Esophagus squamous epithelium (tissue), 5 donors: Measurements from ENCODE around the gene CNPY3. TPM values are rescaled to one million over a fixed set of nuclear protein-coding genes. Genes with fewer than 3 reads are reported as not detected.
"Not testable (repeated sequence)": the region's sequence is repeated elsewhere in the genome, so short reads cannot be mapped to it uniquely, and the experiment has no call there.

ENCODE experiments used
- DNase-seq: peaks from one replicate; lab custom pipeline; 2025; lab: John Stamatoyannopoulos, UW
- H3K27ac ChIP-seq, 4 donors: fragments of 200-600 bp; sonication (generic); one replicate each; pipeline ENCODE4 v1.5.1; 2016 to 2019; ENCODE audit warnings: mild to moderate bottlenecking in 1 of 4
- H3K27me3 ChIP-seq, 4 donors: fragments of 200-600 bp; sonication (generic); 1 replicate in 3 of 4; 2 replicates in 1 of 4; pipeline versions ENCODE4 v1.5.1 to v1.6.0; 2017 to 2021; ENCODE audit warnings: antibody characterized with exemption in 1 of 4
- H3K36me3 ChIP-seq, 3 donors: fragments of 200-600 bp; sonication (generic); one replicate each; pipeline ENCODE4 v1.5.1; 2016 to 2019
- H3K4me1 ChIP-seq, 3 donors: fragments of 200-600 bp; sonication (generic); one replicate each; pipeline ENCODE4 v1.5.1; 2017 to 2019
- H3K4me3 ChIP-seq, 4 donors: fragments of 200-600 bp; sonication (generic); 1 replicate in 3 of 4; 2 replicates in 1 of 4; pipeline ENCODE4 v1.5.1; 2016 to 2019; ENCODE audit warnings: mild to moderate bottlenecking in 2 of 4, moderate library complexity in 1 of 4
- H3K9me3 ChIP-seq, 3 donors: fragments of 200-600 bp; sonication (generic); one replicate each; pipeline ENCODE4 v1.5.1; 2016 to 2019
- CTCF ChIP-seq, 6 experiments: fragments of 450-650 bp in 4 of 6; fragments of 200-600 bp in 2 of 6; sonication (generic) in 2 of 6; IDR thresholded peaks; one replicate each; pipeline ENCODE4 v1.5.1; 2016 to 2019; ENCODE audit warnings: antibody characterized with exemption in 6 of 6, mild to moderate bottlenecking in 4 of 6, moderate library complexity in 4 of 6
- POLR2A ChIP-seq, 4 donors: fragments of 450-650 bp; IDR thresholded peaks; one replicate each; pipeline ENCODE4 v1.6.1; 2017; ENCODE audit warnings: antibody characterized with exemption in 4 of 4, mild to moderate bottlenecking in 4 of 4, moderate library complexity in 3 of 4
- WGBS, 2 donors: methylation state at CpG; one replicate each; pipeline ENCODE4 v1.1.5; 2018; 5-methylcytosine and 5-hydroxymethylcytosine counted together
- intact Hi-C: fragments of 100-400 bp; cut with DNase I; formaldehyde crosslinking; loops from one replicate; pipeline ENCODE4 v1.15.0; 2022
- total RNA-seq, 4 donors: library from RNA; depleted of rRNA; stranded (reverse); fragments of >200 nt; gene quantifications; one replicate each; pipeline ENCODE4 v1.1.0, GENCODE V29; 2016
- donor health status: DM: yes; HTN: yes; CAD: no.

CNPY3 gene
- total RNA-seq, 4 donors from 2014 or later, result 10.3 to 24.6 (median 17.7) TPM

DNA sequence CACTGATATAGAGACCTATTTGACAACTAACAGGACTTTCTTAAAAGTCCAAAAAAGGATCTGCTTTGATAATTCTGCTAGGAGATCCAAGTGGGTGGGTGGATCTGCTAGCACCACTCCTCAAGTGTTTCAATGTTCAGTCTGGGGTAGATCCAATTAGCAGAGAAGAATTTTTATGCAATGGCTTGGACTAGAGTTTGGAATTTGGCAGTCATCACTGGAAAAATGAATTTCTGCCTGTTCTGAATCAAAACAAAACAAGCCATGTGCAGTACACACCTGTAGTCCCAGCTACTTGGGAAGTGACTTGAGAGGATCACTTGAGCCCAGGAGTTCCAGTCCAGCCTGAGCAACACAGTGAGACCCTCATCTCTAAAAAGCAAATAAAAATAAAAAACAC is 18.7 kb downstream of the CNPY3 start:
- no peak overlapping the region for H3K27ac ChIP-seq
- H3K27me3 ChIP-seq, result no peaks in the 10 kb centered on the region
- no peaks in the 10 kb centered on the region for H3K9me3 ChIP-seq
- no peaks in the 10 kb centered on the region for H3K4me1 ChIP-seq
- no peak for TF ChIP-seq CTCF (IDR thresholded peaks at IDR 0.05)
- TF ChIP-seq POLR2A (IDR thresholded peaks at IDR 0.05), result no peak
- no peak overlapping the region for H3K4me3 ChIP-seq
- H3K36me3 ChIP-seq, result peaks cover 0 to 28% (median 0%) of the 10 kb centered on the region in 3 donors
- DNase-seq, result no peak
- intact Hi-C loops, result no loop called here

DNA sequence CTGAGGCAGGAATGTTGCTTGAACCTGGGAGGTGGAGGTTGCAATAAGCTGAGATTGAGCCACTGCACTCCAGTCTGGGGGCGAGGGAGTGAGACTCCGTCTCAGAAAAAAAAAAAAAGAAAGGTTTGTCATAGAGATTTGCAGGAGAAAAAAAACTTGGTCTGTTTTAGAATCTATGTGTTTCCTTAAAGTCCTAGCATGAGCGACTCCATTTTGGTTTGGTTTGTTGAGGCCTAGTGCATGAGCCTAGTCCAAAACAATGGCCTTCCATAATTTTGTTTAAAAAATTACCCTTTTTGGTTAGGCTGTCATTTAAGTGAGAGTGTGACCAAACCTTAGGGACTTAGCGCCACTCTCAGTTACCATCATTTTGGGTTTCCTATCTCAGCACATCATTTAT is 23.1 kb downstream of the CNPY3 start:
- intact Hi-C loops, result no loop called here
- Histone ChIP-seq H3K9me3 (no peaks in the 10 kb centered on the region), H3K36me3 (no peaks in the 10 kb centered on the region), H3K27me3 (no peaks in the 10 kb centered on the region), H3K27ac (no peak overlapping the region), H3K4me3 (no peak overlapping the region), H3K4me1 (no peaks in the 10 kb centered on the region)
- WGBS, 2 donors, result 86 to 91% methylated on average over 4 of the region's 4 CpGs
- TF ChIP-seq CTCF (IDR thresholded peaks at IDR 0.05) (no peak), POLR2A (IDR thresholded peaks at IDR 0.05) (no peak)
- DNase-seq, result no peak

- peak overlapping the region in 1 of 4 donors; percentile 35 for H3K27ac ChIP-seq
- intact Hi-C loops, H3K9me3 ChIP-seq, H3K36me3 ChIP-seq, H3K4me3 ChIP-seq, H3K4me1 ChIP-seq, DNase-seq, H3K27me3 ChIP-seq: not testable (repeated sequence)
- WGBS, 2 donors, result 43 to 49% methylated on average over 4 of the region's 4 CpGs
Measured at GRCh38 chr6:42954405-42954804, 25.1 kb downstream of the CNPY3 start.

- Histone ChIP-seq H3K27ac (no peak overlapping the region), H3K4me1 (peaks cover 14 to 20% (median 17%) of the 10 kb centered on the region in 3 donors), H3K36me3 (peaks cover 0 to 11% (median 0%) of the 10 kb centered on the region in 3 donors), H3K4me3 (no peak overlapping the region), H3K27me3 (no peaks in the 10 kb centered on the region), H3K9me3 (no peaks in the 10 kb centered on the region)
- TF ChIP-seq POLR2A (IDR thresholded peaks at IDR 0.05) (no peak), CTCF (IDR thresholded peaks at IDR 0.05) (no peak)
- intact Hi-C loops, result no loop called here
- 76 to 89% methylated on average over 7 to 8 of the region's 8 CpGs for WGBS, 2 donors
- DNase-seq, result no peak
Measured at GRCh38 chr6:42958125-42958524, 28.8 kb downstream of the CNPY3 start.

GRCh38 chr6:42959917-42960242 is 30.6 kb downstream of the CNPY3 start:
- no peaks in the 10 kb centered on the region for H3K9me3 ChIP-seq
- H3K27ac ChIP-seq, result no peak overlapping the region
- peaks cover 0 to 28% (median 0%) of the 10 kb centered on the region in 3 donors for H3K36me3 ChIP-seq
- H3K4me3 ChIP-seq, result peak overlapping the region; percentile 36 to 73 (median 50)
- H3K4me1 ChIP-seq, result peaks cover 14 to 20% (median 17%) of the 10 kb centered on the region in 3 donors
- no peak for DNase-seq
- TF ChIP-seq POLR2A (IDR thresholded peaks at IDR 0.05), result no peak
- TF ChIP-seq CTCF (IDR thresholded peaks at IDR 0.05), result no peak
- 13 to 32% methylated on average over 13 of the region's 13 CpGs for WGBS, 2 donors
- intact Hi-C loops, result loop anchor here (10.0 kb wide), 1 partner anchor 105 kb away; no protein-coding TSS in a partner anchor
- no peaks in the 10 kb centered on the region for H3K27me3 ChIP-seq
